CD4-positive, alpha-beta T cell (primary cell): Measurements from ENCODE around the gene KCNK13. TPM values are rescaled to one million over a fixed set of nuclear protein-coding genes. Genes with fewer than 3 reads are reported as not detected.

Source experiments
- ATAC-seq: fragments of 200-7000 bp; cut with Tn5 transposase; one replicate; pipeline ENCODE4 v1.10.0; 2022; ENCODE audit warnings: mild to moderate bottlenecking; ENCODE audit not compliant: poor library complexity
- CTCF ChIA-PET: fragments of 350-600 bp; sonication (Branson Sonifier 250); formaldehyde crosslinking; loops from one replicate; lab custom pipeline; 2021; ENCODE audit warnings: antibody characterized with exemption, inconsistent platforms; lab: Charles Lee
- POLR2A ChIA-PET: fragments of 350-600 bp; sonication (Branson Sonifier 250); formaldehyde crosslinking; loops from one replicate; lab custom pipeline; 2021; ENCODE audit warnings: antibody characterized with exemption, inconsistent platforms; lab: Charles Lee
- DNase-seq, 14 experiments: peaks; one replicate each; pipeline ENCODE4 v3.0.0-alpha.2; 2013 to 2020; ENCODE audit warnings: mixed read lengths in 2 of 14
- H3K27ac ChIP-seq, 2 donors: one replicate each; pipeline versions ENCODE4 v1.5.1 to v1.7.0; 2013; ENCODE audit warnings: low read length in 2 of 2, low read depth in 1 of 2, mild to moderate bottlenecking in 1 of 2
- H3K27me3 ChIP-seq, 2 experiments: 1 replicate in 1 of 2; 2 replicates in 1 of 2; pipeline versions ENCODE4 v1.6.1 to v1.7.0; 2013; ENCODE audit warnings: low read length in 2 of 2, control low read depth in 1 of 2, mild to moderate bottlenecking in 1 of 2, moderate library complexity in 1 of 2; ENCODE audit not compliant: insufficient read depth in 2 of 2, control insufficient read depth in 1 of 2
- H3K36me3 ChIP-seq: one replicate; pipeline ENCODE4 v1.6.1; 2013; ENCODE audit warnings: low read length, control low read depth; ENCODE audit not compliant: insufficient read depth
- H3K4me1 ChIP-seq: one replicate; pipeline ENCODE4 v1.6.1; 2013; ENCODE audit warnings: low read length, control low read depth; ENCODE audit not compliant: insufficient read depth
- H3K4me3 ChIP-seq: one replicate; pipeline ENCODE4 v1.5.1; 2013; ENCODE audit warnings: mild to moderate bottlenecking, low read length, moderate library complexity
- H3K9me3 ChIP-seq, 2 experiments: 1 replicate in 1 of 2; 2 replicates in 1 of 2; pipeline versions ENCODE4 v1.6.1 to v1.7.0; 2013; ENCODE audit warnings: low read length in 2 of 2, mild to moderate bottlenecking in 2 of 2, control low read depth in 1 of 2, moderate library complexity in 1 of 2; ENCODE audit not compliant: control insufficient read depth in 1 of 2, insufficient read depth in 1 of 2
- H3K27ac Mint-ChIP-seq: one replicate; pipeline ENCODE4 v1.8.0; 2020; ENCODE audit warnings: mixed read lengths
- H3K27me3 Mint-ChIP-seq: one replicate; pipeline ENCODE4 v1.8.0; 2021; ENCODE audit warnings: mixed read lengths
- H3K36me3 Mint-ChIP-seq: one replicate; pipeline ENCODE4 v1.8.0; 2021; ENCODE audit warnings: low read depth, mixed read lengths
- H3K4me1 Mint-ChIP-seq: one replicate; pipeline ENCODE4 v1.8.0; 2021; ENCODE audit warnings: low read depth, mixed read lengths
- H3K4me3 Mint-ChIP-seq: one replicate; pipeline ENCODE4 v1.8.0; 2020; ENCODE audit warnings: mild to moderate bottlenecking, mixed read lengths
- H3K9me3 Mint-ChIP-seq: one replicate; pipeline ENCODE4 v1.8.0; 2020; ENCODE audit warnings: mixed read lengths
- CTCF ChIP-seq: fragments of 200-600 bp; IDR thresholded peaks from one replicate; pipeline ENCODE4 v1.8.0; 2022; ENCODE audit warnings: antibody characterized with exemption, mild to moderate bottlenecking
- intact Hi-C, 2 experiments: fragments of 100-400 bp; cut with DNase I in 1 of 2; cut with micrococcal nuclease in 1 of 2; formaldehyde crosslinking; loops; one replicate each; pipeline versions ENCODE4 v1.15.1 to v1.9.0; 2023 to 2025; cut with DNase I, micrococcal nuclease
- total RNA-seq, 174 experiments: library from RNA in 2 of 174; stranded (reverse) in 2 of 174; gene quantifications; one replicate each; pipeline ENCODE4 v1.2.3 and lab custom pipeline; 2021 to 2026

The KCNK13 gene
- total RNA-seq, 2 experiments from 2014 or later, result not detected

DNA sequence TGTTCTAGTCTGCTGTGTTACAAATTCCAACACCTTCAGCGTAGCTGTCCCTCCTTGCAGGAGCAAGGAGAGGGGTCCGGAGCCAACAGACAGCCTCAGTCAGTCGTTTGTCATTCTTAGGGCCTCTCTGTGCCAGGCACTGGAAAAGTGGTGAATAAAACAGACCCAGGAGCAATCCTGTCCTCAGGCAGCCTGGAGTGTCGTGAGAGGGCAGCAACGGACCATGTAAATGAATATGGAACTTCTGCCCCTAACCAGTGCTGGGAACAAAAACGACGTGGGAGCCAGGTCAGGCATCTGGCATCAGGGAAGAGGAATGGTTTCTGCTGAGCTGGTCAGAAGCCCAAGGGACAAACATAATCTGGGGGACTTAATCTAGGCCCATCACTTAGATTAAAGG lies 129.8 kb downstream of the KCNK13 start:
- Histone ChIP-seq H3K9me3 (no peaks in the 10 kb centered on the region), H3K27me3 (peaks cover 0 to 8% of the 10 kb centered on the region in 2 experiments), H3K36me3 (no peaks in the 10 kb centered on the region), H3K4me3 (no peak overlapping the region), H3K27ac (no peak overlapping the region), H3K4me1 (no peaks in the 10 kb centered on the region)
- ChIA-PET POLR2A (no interaction called here), CTCF (no interaction called here)
- TF ChIP-seq CTCF, result no peak
- intact Hi-C loops, result no loop called here
- no peak overlapping the region for H3K4me3 Mint-ChIP-seq
- no peaks in the 10 kb centered on the region for H3K36me3 Mint-ChIP-seq
- H3K9me3 Mint-ChIP-seq, result no peaks in the 10 kb centered on the region
- H3K27me3 Mint-ChIP-seq, result peaks cover 32% of the 10 kb centered on the region
- H3K4me1 Mint-ChIP-seq, result no peaks in the 10 kb centered on the region
- ATAC-seq (no peak), DNase-seq (no peak)
- H3K27ac Mint-ChIP-seq, result no peak overlapping the region

- CTCF ChIA-PET, result no interaction called here
- Mint-ChIP-seq H3K27ac (no peak overlapping the region), H3K4me1 (no peaks in the 10 kb centered on the region), H3K36me3 (no peaks in the 10 kb centered on the region), H3K27me3 (peaks cover 45% of the 10 kb centered on the region), H3K9me3 (no peaks in the 10 kb centered on the region), H3K4me3 (no peak overlapping the region)
- ATAC-seq, result no peak
- Histone ChIP-seq H3K27me3 (peaks cover 5 to 13% of the 10 kb centered on the region in 2 experiments), H3K4me3 (no peak overlapping the region), H3K36me3 (no peaks in the 10 kb centered on the region), H3K27ac (no peak overlapping the region), H3K4me1 (no peaks in the 10 kb centered on the region), H3K9me3 (no peaks in the 10 kb centered on the region)
- POLR2A ChIA-PET, result no interaction called here
- TF ChIP-seq CTCF, result peak; percentile 33
- DNase-seq, result peak in 5 of 14 experiments; percentile 1 to 17 (median 9)
- intact Hi-C loops, result no loop called here
These were observed 132.1 kb downstream of the KCNK13 start for GRCh38 chr14:90193925-90194324.

GRCh38 chr14:90194706-90195105 lies 132.9 kb downstream of the KCNK13 start:
- H3K4me3 ChIP-seq, result no peak overlapping the region
- DNase-seq, result no peak
- Mint-ChIP-seq H3K27me3 (peaks cover 48% of the 10 kb centered on the region), H3K27ac (no peak overlapping the region), H3K4me3 (no peak overlapping the region), H3K9me3 (no peaks in the 10 kb centered on the region), H3K36me3 (no peaks in the 10 kb centered on the region), H3K4me1 (no peaks in the 10 kb centered on the region)
- H3K27me3 ChIP-seq, result peaks cover 5 to 11% of the 10 kb centered on the region in 2 experiments
- no peak overlapping the region for H3K27ac ChIP-seq
- ChIA-PET CTCF (no interaction called here), POLR2A (no interaction called here)
- TF ChIP-seq CTCF, result no peak
- no peaks in the 10 kb centered on the region for H3K4me1 ChIP-seq
- no peak for ATAC-seq
- no peaks in the 10 kb centered on the region for H3K9me3 ChIP-seq
- intact Hi-C loops, result no loop called here
- H3K36me3 ChIP-seq, result no peaks in the 10 kb centered on the region
